Measurements from ENCODE around the gene AKAP13. TPM values are rescaled to one million over a fixed set of nuclear protein-coding genes. Genes with fewer than 3 reads are reported as not detected.

AKAP13 gene
- total RNA-seq, 4 donors from 2014 or later, result 332 to 362 (median 351) TPM

GRCh38 chr15:85400606-85401005 lies 20.2 kb downstream of the AKAP13 start:
- 98% methylated on average over 3 of the region's 3 CpGs for WGBS, 2 donors
- no peak overlapping the region for H3K4me3 ChIP-seq
- TF ChIP-seq EP300 (IDR thresholded peaks at IDR 0.05) (no peak), POLR2A (IDR thresholded peaks at IDR 0.05) (no peak), CTCF (IDR thresholded peaks at IDR 0.05) (no peak)
- H3K27me3 ChIP-seq, result no peaks in the 10 kb centered on the region
- peaks cover 0 to 67% (median 40%) of the 10 kb centered on the region in 4 donors for H3K4me1 ChIP-seq
- H3K9me3 ChIP-seq, result no peaks in the 10 kb centered on the region
- no peaks in the 10 kb centered on the region for H3K36me3 ChIP-seq
- DNase-seq (ENCODE audit: low spot score in 2 of 2), result no peak
- H3K27ac ChIP-seq, result no peak overlapping the region

- no peak for TF ChIP-seq EP300 (IDR thresholded peaks at IDR 0.05)
- TF ChIP-seq POLR2A (IDR thresholded peaks at IDR 0.05), result no peak
- no peak for TF ChIP-seq CTCF (IDR thresholded peaks at IDR 0.05)
- H3K4me3 ChIP-seq, result no peak overlapping the region
- H3K27me3 ChIP-seq, result no peaks in the 10 kb centered on the region
- peak overlapping the region in 3 of 4 donors; percentile 5 to 37 (median 11) for H3K27ac ChIP-seq
- peaks cover 0 to 71% (median 46%) of the 10 kb centered on the region in 4 donors for H3K4me1 ChIP-seq
- H3K9me3 ChIP-seq, result no peaks in the 10 kb centered on the region
- H3K36me3 ChIP-seq, result no peaks in the 10 kb centered on the region
- 81 to 86% methylated on average over 4 of the region's 4 CpGs for WGBS, 2 donors
- no peak for DNase-seq (ENCODE audit: low spot score in 2 of 2)
These were observed 20.8 kb downstream of the AKAP13 start for GRCh38 chr15:85401108-85401774.

GRCh38 chr15:85402195-85402881 lies 21.9 kb downstream of the AKAP13 start:
- Histone ChIP-seq H3K9me3 (no peaks in the 10 kb centered on the region), H3K36me3 (no peaks in the 10 kb centered on the region), H3K4me3 (no peak overlapping the region), H3K27ac (peak overlapping the region in 3 of 4 donors; percentile 5 to 37 (median 11)), H3K4me1 (peaks cover 0 to 62% (median 52%) of the 10 kb centered on the region in 4 donors), H3K27me3 (no peaks in the 10 kb centered on the region)
- no peak for DNase-seq (ENCODE audit: low spot score in 2 of 2)
- TF ChIP-seq EP300 (IDR thresholded peaks at IDR 0.05) (peak in 1 of 2 donors; percentile 44), CTCF (IDR thresholded peaks at IDR 0.05) (no peak), POLR2A (IDR thresholded peaks at IDR 0.05) (no peak)
- WGBS, 2 donors, result 51 to 52% methylated on average over 5 of the region's 5 CpGs

- DNase-seq (ENCODE audit: low spot score in 2 of 2), result peak in 1 of 2 donors; percentile 77
- TF ChIP-seq CTCF (IDR thresholded peaks at IDR 0.05) (no peak), EP300 (IDR thresholded peaks at IDR 0.05) (no peak)
- H3K9me3 ChIP-seq, result no peaks in the 10 kb centered on the region
- H3K36me3 ChIP-seq, result no peaks in the 10 kb centered on the region
- H3K4me3 ChIP-seq, result no peak overlapping the region
- H3K4me1 ChIP-seq, result peaks cover 0 to 68% (median 61%) of the 10 kb centered on the region in 4 donors
- no peaks in the 10 kb centered on the region for H3K27me3 ChIP-seq
- WGBS, 2 donors, result 82 to 89% methylated on average over 5 of the region's 5 CpGs
- peak overlapping the region in 2 of 4 donors; percentile 68 to 82 for H3K27ac ChIP-seq
These were observed 23.3 kb downstream of the AKAP13 start for GRCh38 chr15:85403745-85404144.
